COLO829 (cell line): ENCODE data around the gene GNG2.

Experiments
- DNase-seq: peaks from one replicate; pipeline ENCODE4 v3.0.0; 2012; ENCODE audit warnings: low spot score

Gene GNG2

GRCh38 chr14:51999084-51999483, 138.7 kb downstream of the GNG2 start:
- DNase-seq = no peak

GRCh38 chr14:52000019-52000582, 139.7 kb downstream of the GNG2 start:
- DNase-seq = no peak

GRCh38 chr14:52000696-52001095, 140.3 kb downstream of the GNG2 start:
- DNase-seq = no peak

GRCh38 chr14:52002542-52002941, 142.1 kb downstream of the GNG2 start:
- DNase-seq = no peak

GRCh38 chr14:52003324-52003723, 142.9 kb downstream of the GNG2 start:
- no peak for DNase-seq

- DNase-seq = no peak
These were observed 145.2 kb downstream of the GNG2 start for GRCh38 chr14:52005625-52006024.

- no peak for DNase-seq
These were observed 145.9 kb downstream of the GNG2 start for GRCh38 chr14:52006361-52006760.

GRCh38 chr14:52007211-52007610, 146.8 kb downstream of the GNG2 start:
- no peak for DNase-seq

GRCh38 chr14:52007637-52008036, 147.2 kb downstream of the GNG2 start:
- no peak for DNase-seq

- DNase-seq = no peak
These were observed 147.7 kb downstream of the GNG2 start for GRCh38 chr14:52008136-52008535.

GRCh38 chr14:52010173-52010693, 149.8 kb downstream of the GNG2 start:
- no peak for DNase-seq

- DNase-seq = no peak
These were observed 151.1 kb downstream of the GNG2 start for GRCh38 chr14:52011523-52011922.

GRCh38 chr14:52012635-52013034, 152.2 kb downstream of the GNG2 start:
- DNase-seq = no peak

GRCh38 chr14:52013984-52014600, 153.7 kb downstream of the GNG2 start:
- no peak for DNase-seq

- no peak for DNase-seq
These were observed 154.3 kb downstream of the GNG2 start for GRCh38 chr14:52014601-52015267.

- peak; percentile 25 for DNase-seq
These were observed 155.1 kb downstream of the GNG2 start for GRCh38 chr14:52015411-52016030.

- DNase-seq = no peak
These were observed 157.8 kb downstream of the GNG2 start for GRCh38 chr14:52018252-52018651.

GRCh38 chr14:52018970-52019369, 158.6 kb downstream of the GNG2 start:
- no peak for DNase-seq
